Measurements from ENCODE around the gene PLXNB2.

DNA sequence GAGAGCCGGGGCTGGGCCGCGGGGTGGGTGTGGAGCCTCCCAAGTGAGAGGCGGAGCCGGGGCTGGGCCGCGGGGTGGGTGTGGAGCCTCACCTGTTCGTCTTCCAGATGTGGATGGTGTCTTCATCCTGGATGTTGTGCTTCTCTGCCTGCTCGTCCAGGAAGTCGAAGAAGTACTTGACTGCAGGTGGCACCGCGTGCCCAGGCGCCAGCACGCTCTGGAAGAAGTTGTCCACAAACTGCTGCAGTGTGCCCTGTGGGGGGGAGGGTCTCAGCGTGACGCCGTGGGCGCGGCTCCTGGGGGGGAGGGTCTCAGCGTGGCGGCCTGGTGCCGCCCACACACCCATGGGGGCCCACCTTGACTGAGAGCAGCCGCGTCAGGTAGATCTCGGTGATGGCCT lies 29.7 kb downstream of the PLXNB2 start:
- no peak for TF ChIP-seq ZNF8 (CRISPR knock-in tag; IDR thresholded peaks at IDR 0.05)
- TF ChIP-seq RARB (CRISPR knock-in tag; IDR thresholded peaks at IDR 0.05) = no peak
